Measurements from ENCODE around the gene YIPF3.

GRCh38 chr6:43505718-43506117 lies 11.0 kb downstream of the YIPF3 start:
- TF ChIP-seq CTCF (IDR thresholded peaks at IDR 0.05 in 4 of 5, conservative IDR thresholded peaks at IDR 0.05 in 1 of 5) (no peak), POLR2A (IDR thresholded peaks at IDR 0.05) (no peak)

Measured in gastrocnemius medialis (tissue), 4 donors.